Myocyte (in vitro differentiated cells): ENCODE results near the gene RUNX1. TPM values are rescaled to one million over a fixed set of nuclear protein-coding genes. Genes with fewer than 3 reads are reported as not detected.

Experiments used
- DNase-seq: peaks from one replicate; pipeline ENCODE4 v3.0.0-alpha.2; 2012; ENCODE audit warnings: low read depth
- total RNA-seq: library from RNA; depleted of rRNA; stranded (reverse); fragments of >200 nt; gene quantifications from 2 replicates; pipeline ENCODE4 v1.2.3, GENCODE V29; 2014

Gene RUNX1
- total RNA-seq, 1 donor from 2014 or later: 166 TPM

- DNase-seq: peak; percentile 92
Observed at GRCh38 chr21:34795548-34796180, 253.4 kb downstream of the RUNX1 start.

DNA sequence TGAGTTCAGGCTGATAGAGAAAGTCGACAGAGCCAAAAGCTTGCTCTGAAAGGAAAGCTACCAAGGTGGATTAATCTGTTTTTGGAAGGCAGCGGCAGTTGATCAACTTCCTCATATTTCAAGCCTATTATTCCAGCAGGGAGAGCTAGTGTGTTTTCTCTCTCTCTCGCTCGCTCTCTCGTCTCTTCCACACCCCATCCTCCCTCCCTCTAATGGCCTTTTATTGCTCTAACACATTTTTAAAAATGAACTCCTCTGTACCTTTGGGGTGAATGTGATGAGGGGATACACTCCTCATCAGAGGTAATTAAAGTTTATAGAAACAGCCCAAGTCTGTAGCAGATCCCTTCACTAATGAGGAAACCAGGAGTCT, 253.9 kb downstream of the RUNX1 start:
- DNase-seq: no peak

GRCh38 chr21:34794686-34795085, 254.4 kb downstream of the RUNX1 start:
- DNase-seq: no peak

GRCh38 chr21:34793471-34793870, 255.6 kb downstream of the RUNX1 start:
- no peak for DNase-seq

DNA sequence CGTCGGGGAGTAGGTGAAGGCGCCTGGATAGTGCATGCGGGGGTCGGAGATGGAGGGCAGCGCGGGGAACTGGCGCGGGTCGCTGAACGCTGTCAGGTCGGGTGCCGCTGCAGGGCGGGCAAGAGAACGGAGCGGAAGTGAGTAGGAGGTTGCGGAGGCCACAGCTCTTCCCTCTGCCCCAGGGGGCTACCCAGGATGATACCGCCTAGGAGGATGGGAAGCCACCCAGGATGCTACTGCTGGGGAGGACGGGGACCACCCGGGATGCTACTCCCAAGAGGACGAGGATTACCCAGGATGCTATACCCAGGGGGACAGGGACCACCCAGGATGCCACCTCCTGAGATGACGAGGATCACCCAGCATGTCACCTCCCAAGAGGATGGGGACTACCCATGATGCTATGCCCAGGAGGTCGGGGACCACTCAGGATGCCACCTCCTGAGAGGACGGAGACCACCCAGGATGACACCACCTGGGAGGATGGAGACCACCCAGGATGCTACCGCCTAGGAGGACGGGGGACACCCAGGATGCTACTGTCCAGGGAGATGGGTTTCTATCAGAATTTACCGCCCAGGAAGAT, 256.5 kb downstream of the RUNX1 start:
- DNase-seq: no peak

- DNase-seq: no peak
Observed at GRCh38 chr21:34791776-34792503, 257.2 kb downstream of the RUNX1 start.

DNA sequence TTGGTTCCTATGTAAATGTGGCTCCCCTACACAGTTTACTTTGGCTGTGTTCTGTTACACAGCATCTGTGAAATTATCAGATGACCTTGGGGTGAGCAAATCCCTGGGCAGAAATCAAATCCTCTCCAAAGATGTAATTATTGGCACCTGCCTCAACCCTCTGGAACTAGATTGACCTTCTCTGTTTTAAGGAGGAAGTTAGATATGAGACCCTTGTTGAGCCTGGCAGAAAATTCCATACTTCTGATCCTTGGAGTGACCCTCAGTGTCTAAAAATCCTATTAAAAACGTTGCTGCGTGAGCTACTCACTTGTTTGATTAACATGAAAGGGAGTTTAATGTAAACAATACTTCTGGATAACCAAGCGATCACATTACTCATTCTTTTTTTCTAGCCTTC, 258.3 kb downstream of the RUNX1 start:
- DNase-seq: no peak

DNA sequence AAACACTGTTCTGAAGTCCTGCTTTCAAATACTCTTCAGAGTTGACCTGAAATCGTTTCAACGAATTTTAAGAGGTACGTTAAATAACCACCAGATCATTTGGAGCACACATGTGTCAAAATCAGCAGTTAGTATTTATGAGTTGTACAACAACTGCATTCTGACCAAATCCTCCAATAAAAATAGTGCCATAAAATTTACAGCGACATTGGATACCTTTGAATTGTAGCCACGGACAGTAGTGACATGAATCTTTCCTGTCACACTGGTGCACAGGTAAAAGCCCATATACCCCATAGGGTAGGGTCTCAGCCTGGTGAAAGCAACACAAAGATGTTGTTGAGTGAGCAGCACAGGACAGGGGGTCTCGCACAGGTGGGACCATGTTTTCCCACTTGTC, 258.8 kb downstream of the RUNX1 start:
- DNase-seq: no peak

DNA sequence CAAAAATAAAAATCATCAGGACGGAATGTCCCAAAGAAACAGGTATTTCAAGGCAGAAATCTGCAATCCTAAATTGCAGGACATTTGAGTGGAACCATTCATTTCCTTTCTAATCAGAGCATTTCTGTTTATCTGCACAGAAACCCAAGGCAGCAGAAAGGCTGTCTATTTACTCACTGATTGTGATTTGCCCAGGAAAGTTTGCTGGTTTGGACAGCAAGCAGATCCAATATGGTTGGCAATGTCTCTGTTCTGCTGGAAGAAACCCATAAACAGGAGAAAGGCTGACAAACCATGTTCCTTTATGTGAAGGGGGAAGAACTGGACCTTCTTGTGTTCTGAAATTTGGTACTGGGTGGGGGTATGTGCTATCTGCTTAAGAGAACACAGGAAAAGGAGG, 260.2 kb downstream of the RUNX1 start:
- no peak for DNase-seq

DNA sequence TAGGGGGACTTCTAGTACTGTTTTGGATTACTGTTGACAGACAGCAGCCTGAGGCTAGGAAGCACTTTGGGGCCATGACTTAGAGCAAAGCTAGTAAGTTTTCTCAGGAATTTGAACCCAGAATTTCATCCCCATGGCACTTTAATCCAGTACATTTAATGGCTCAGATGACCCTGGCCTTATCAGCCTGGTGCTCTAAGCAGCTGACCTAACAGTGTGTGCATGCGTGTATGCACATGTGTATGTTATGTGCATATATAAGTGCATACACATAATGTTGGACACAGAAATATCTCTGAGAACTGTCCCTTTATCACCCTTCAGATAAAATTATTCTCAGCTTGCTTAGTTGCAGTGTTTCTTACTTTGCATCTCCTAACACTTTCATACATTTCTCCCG, 265.3 kb downstream of the RUNX1 start:
- no peak for DNase-seq

GRCh38 chr21:34782506-34783360, 266.4 kb downstream of the RUNX1 start:
- no peak for DNase-seq

DNA sequence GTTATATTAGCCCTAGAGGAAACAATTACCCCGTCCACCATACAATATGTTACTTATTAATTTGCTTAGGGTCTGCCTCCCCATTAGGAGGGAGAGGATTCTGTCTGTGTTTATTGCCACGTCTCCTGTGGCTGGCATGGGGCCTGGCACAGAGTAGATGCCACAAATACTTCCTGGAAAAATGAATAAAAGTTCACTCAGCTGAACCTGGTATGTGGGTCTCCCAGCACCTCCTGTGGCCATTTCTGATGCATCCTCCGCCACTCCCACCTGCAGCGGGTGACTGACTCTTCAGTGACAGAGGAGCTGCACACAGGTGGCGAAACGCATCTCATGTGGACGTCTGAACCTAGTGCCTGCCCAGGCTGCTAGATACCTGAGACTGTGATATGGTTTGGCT, 267.6 kb downstream of the RUNX1 start:
- no peak for DNase-seq

- DNase-seq: no peak
Observed at GRCh38 chr21:34779860-34780259, 269.2 kb downstream of the RUNX1 start.

DNA sequence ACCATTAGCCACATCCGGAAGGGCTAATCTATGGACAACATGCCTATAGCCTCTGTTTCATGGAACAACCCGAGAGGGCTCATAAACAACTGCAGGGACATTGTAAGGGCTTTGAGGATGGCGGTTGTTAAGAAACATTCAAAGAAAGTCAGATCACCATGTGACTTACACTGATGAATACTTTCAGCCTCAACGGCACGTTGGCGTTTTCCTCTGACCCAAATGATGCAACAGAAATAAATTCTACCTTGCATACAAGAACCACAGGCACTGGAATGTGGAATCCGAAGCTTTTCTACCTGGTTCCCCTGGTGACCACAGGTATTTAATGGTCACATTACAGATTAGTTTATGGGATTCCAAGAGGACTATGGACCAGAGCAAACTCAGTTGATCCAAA, 273.3 kb downstream of the RUNX1 start:
- DNase-seq: no peak

DNA sequence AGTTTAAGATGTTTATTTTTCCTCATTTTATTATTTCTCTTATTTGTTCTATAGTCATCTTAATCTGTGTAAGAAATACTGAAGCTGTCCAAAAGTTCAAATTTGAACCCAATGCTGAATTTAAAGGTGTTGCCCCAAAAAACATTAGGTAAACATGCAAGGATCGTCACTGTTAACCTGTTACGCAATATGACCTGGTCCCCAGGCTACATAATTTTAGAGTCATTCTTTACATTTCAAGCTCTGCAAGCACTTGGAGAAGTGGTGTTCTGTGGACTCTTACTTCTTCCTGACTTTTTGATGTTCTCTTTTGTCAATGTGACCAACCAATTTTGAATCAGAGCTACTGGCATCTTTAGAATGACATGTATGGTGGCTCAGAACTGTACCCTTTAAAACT, 274.4 kb downstream of the RUNX1 start:
- DNase-seq: no peak

DNA sequence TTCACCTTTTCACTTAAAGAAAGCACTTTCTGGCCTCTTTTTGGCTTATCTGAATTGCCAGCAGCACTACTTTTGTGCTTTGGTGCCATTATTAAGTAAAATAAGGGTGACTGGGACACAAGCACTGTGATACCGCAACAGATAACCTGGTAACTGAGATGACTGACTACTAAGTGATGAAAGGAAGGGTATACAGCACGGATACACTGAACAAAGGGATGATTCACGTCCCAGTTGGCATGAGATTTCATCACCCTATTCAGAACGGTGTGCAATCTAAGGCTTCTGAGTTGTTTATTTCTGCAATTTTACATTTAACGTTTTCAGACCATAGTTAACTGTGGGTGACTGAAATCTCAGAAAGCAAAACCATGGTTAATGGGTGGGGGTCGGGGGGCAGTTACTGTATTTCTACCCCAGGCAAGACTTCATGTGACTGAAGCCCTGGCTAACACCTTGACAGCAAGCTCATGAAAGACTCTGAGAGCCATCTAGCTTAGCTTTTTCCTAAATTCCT, 277.5 kb downstream of the RUNX1 start:
- peak; percentile 55 for DNase-seq

DNA sequence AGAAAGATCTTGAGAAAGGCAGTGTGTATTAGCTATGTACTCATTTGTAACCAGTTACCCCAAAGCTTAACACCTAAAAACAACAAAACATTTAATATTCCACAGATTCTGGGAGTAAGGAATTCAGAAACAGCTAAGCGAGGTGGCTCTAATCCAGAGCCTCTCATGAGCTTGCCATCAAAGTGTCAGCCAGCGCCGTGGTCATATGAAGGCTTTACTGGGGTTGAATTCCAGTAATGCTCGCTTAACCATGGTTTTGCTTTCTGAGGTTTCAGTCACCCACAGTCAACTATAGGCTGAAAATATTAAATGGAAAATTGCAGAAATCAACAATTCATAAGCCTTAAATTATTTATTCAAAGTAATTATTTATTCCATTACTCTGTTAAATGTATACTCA, 278.5 kb downstream of the RUNX1 start:
- DNase-seq: peak; percentile 49

- DNase-seq: no peak
Observed at GRCh38 chr21:34768326-34768725, 280.8 kb downstream of the RUNX1 start.

- no peak for DNase-seq
Observed at GRCh38 chr21:34766862-34767261, 282.2 kb downstream of the RUNX1 start.

- DNase-seq: no peak
Observed at GRCh38 chr21:34765619-34766018, 283.5 kb downstream of the RUNX1 start.

DNA sequence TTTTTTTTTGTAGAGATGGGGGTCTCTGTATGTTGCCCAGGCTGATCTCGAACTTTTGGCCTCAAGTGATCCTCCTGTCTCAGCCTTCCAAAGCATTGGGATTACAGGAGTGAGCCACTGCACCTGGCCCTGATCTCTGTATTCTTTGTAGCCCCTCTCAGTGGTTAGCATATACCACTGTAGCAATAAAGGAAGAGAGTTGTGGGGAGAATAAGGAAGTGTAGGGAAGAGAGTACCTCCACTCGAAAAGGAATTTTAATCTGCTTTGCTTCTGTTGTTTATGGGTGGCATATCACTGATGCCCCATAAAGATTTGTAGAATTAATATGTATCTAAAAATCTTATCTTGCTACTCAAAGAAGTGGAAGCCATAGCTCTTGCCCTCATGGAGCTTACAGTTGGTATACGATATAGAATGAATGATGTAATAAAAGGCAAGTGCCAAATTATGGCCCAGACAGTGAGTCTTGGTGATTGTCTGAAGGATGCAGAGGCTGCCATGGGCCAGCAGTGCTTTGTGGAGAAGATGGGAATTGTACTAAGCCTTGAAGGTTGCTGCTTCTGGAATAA, 284.3 kb downstream of the RUNX1 start:
- DNase-seq: no peak
